EH (cell line): ENCODE data around the gene SLC27A6.
"Not testable (repeated sequence)": the region's sequence is repeated elsewhere in the genome, so short reads cannot be mapped to it uniquely, and the experiment has no call there.

Source experiments
- DNase-seq: peaks from one replicate; pipeline ENCODE4 v3.0.0-alpha.2; 2015; ENCODE audit warnings: low read depth

SLC27A6 gene

GRCh38 chr5:128965011-128965637 lies at the start of gene SLC27A6:
SLC27A6 (plus strand) TSS chr5:128965488; CDS start chr5:128966138, 650 bp downstream.
- DNase-seq, result no peak

GRCh38 chr5:128919542-128919941 lies 45.7 kb upstream of the SLC27A6 start:
- DNase-seq, result no peak

GRCh38 chr5:128920345-128921215 lies 44.7 kb upstream of the SLC27A6 start:
- peak; percentile 32 for DNase-seq

GRCh38 chr5:128924299-128924698 lies 41.0 kb upstream of the SLC27A6 start:
- DNase-seq, result no peak

GRCh38 chr5:128925973-128926372 lies 39.3 kb upstream of the SLC27A6 start:
- DNase-seq, result no peak

- DNase-seq, result no peak
Measured at GRCh38 chr5:128927644-128928043, 37.6 kb upstream of the SLC27A6 start.

- not testable (repeated sequence) for DNase-seq
Measured at GRCh38 chr5:128932232-128932631, 33.1 kb upstream of the SLC27A6 start.

GRCh38 chr5:128943100-128943499 lies 22.2 kb upstream of the SLC27A6 start:
- DNase-seq, result not testable (repeated sequence)

GRCh38 chr5:128949847-128950546 lies 15.3 kb upstream of the SLC27A6 start:
- no peak for DNase-seq

GRCh38 chr5:128951301-128951700 lies 14.0 kb upstream of the SLC27A6 start:
- DNase-seq, result not testable (repeated sequence)

GRCh38 chr5:128956164-128956563 lies 9.1 kb upstream of the SLC27A6 start:
- DNase-seq, result no peak

GRCh38 chr5:128962211-128962610 lies 3.1 kb upstream of the SLC27A6 start:
- DNase-seq, result no peak

GRCh38 chr5:128965638-128966302 lies 482 bp downstream of the SLC27A6 start:
- no peak for DNase-seq

- DNase-seq, result no peak
Measured at GRCh38 chr5:128966375-128966774, 1.1 kb downstream of the SLC27A6 start.

- no peak for DNase-seq
Measured at GRCh38 chr5:128966846-128967245, 1.6 kb downstream of the SLC27A6 start.

- DNase-seq, result no peak
Measured at GRCh38 chr5:128973244-128973643, 8.0 kb downstream of the SLC27A6 start.

GRCh38 chr5:128974567-128974966 lies 9.3 kb downstream of the SLC27A6 start:
- DNase-seq, result no peak

- DNase-seq, result no peak
Measured at GRCh38 chr5:128979761-128980160, 14.5 kb downstream of the SLC27A6 start.

- no peak for DNase-seq
Measured at GRCh38 chr5:128980917-128981316, 15.6 kb downstream of the SLC27A6 start.

- no peak for DNase-seq
Measured at GRCh38 chr5:128984480-128984879, 19.2 kb downstream of the SLC27A6 start.

GRCh38 chr5:128988476-128988875 lies 23.2 kb downstream of the SLC27A6 start:
- no peak for DNase-seq

GRCh38 chr5:129001841-129002526 lies 36.7 kb downstream of the SLC27A6 start:
- DNase-seq, result no peak
